HepG2 (cell line): ENCODE results near the gene ILRUN. TPM values are rescaled to one million over a fixed set of nuclear protein-coding genes. Genes with fewer than 3 reads are reported as not detected.

Source experiments
- ELF4 ChIP-seq: sonication (generic); formaldehyde crosslinking; IDR thresholded peaks from 2 replicates; pipeline ENCODE4 v1.5.0; 2020; ENCODE audit warnings: missing genetic modification reagents, mild to moderate bottlenecking, moderate library complexity, borderline replicate concordance
- KLF13 ChIP-seq: sonication (generic); formaldehyde crosslinking; IDR thresholded peaks from 2 replicates; pipeline ENCODE4 v1.4.0; 2020; ENCODE audit warnings: mild to moderate bottlenecking, missing genetic modification reagents
- MIER2 ChIP-seq: IDR thresholded peaks from 2 replicates; pipeline ENCODE4 v1.6.1; 2016; ENCODE audit warnings: missing biosample characterization, missing genetic modification reagents
- ONECUT2 ChIP-seq: sonication (generic); formaldehyde crosslinking; IDR thresholded peaks from 2 replicates; pipeline ENCODE4 v1.4.0; 2020; ENCODE audit warnings: missing genetic modification reagents
- PHF8 ChIP-seq: sonication (generic); formaldehyde crosslinking; IDR thresholded peaks from 2 replicates; pipeline ENCODE4 v1.5.0; 2020; ENCODE audit warnings: missing genetic modification reagents
- RBM39 ChIP-seq: fragments of 200-400 bp; formaldehyde crosslinking; IDR thresholded peaks from one replicate; pipeline ENCODE4 v1.6.1; 2018; ENCODE audit warnings: antibody characterized with exemption, mild to moderate bottlenecking, low read depth, low read length; ENCODE audit not compliant: poor library complexity, severe bottlenecking
- STAT5B ChIP-seq: sonication (generic); formaldehyde crosslinking; IDR thresholded peaks from 2 replicates; pipeline ENCODE4 v1.4.0; 2020; ENCODE audit warnings: missing genetic modification reagents
- TCF12 ChIP-seq, 2 experiments: fragments of 450-650 bp in 1 of 2; sonication (generic) in 1 of 2; formaldehyde crosslinking in 1 of 2; IDR thresholded peaks; 2 replicates each; pipeline versions ENCODE4 v1.6.1 to v1.8.0; 2017 to 2022; ENCODE audit warnings: antibody characterized with exemption in 1 of 2, mild to moderate bottlenecking in 1 of 2, missing genetic modification reagents in 1 of 2, moderate library complexity in 1 of 2
- ZNF207 ChIP-seq: fragments of 450-650 bp; IDR thresholded peaks from 2 replicates; pipeline ENCODE4 v1.6.1; 2016; ENCODE audit warnings: antibody characterized with exemption, borderline replicate concordance
- ZNF224 ChIP-seq: sonication (generic); formaldehyde crosslinking; IDR thresholded peaks from 2 replicates; pipeline ENCODE4 v1.5.0; 2020; ENCODE audit warnings: mild to moderate bottlenecking, missing genetic modification reagents
- ZNF441 ChIP-seq: sonication (generic); formaldehyde crosslinking; IDR thresholded peaks from 2 replicates; pipeline ENCODE4 v1.7.0; 2021; ENCODE audit warnings: missing genetic modification reagents, borderline replicate concordance
- ZNF644 ChIP-seq: IDR thresholded peaks from 2 replicates; pipeline ENCODE4 v1.6.1; 2016; ENCODE audit warnings: low read depth
- ZNF768 ChIP-seq: sonication (generic); formaldehyde crosslinking; IDR thresholded peaks from 2 replicates; pipeline ENCODE4 v1.4.0; 2020; ENCODE audit warnings: missing genetic modification reagents
- ZNF792 ChIP-seq: IDR thresholded peaks from 2 replicates; pipeline ENCODE4 v1.6.1; 2016
- polyA plus RNA-seq, 8 experiments: library from polyadenylated mRNA; depleted of rRNA in 3 of 8; stranded (reverse) in 7 of 8; unstranded in 1 of 8; fragments of >200 nt; fragmentation: Illumina TruSeq in 4 of 8; extraction: Trizol in 4 of 8; gene quantifications; 2 replicates each; pipeline versions ENCODE4 v1.2.1 to v1.2.3, GENCODE V29; 2011 to 2016; ENCODE audit warnings: low read depth in 4 of 8, missing spikeins in 1 of 8, mixed read lengths in 1 of 8; ENCODE audit not compliant: insufficient read depth in 1 of 8
- total RNA-seq, 5 experiments: library from RNA; depleted of rRNA; stranded (reverse); fragments of >200 nt; fragmentation: Illumina TruSeq; extraction: Trizol; gene quantifications; 2 replicates each; pipeline ENCODE4 v1.2.3, GENCODE V29; 2016; ENCODE audit warnings: low read depth in 1 of 5
- TF ChIP-seq, protein P1 (sequence below): sonication (generic); formaldehyde crosslinking; conservative IDR thresholded peaks from 2 replicates; pipeline ENCODE4 v1.4.0; 2020; ENCODE audit warnings: missing genetic modification reagents
- TF ChIP-seq, protein P2 (sequence below): sonication (generic); formaldehyde crosslinking; IDR thresholded peaks from 2 replicates; pipeline ENCODE4 v1.5.1; 2020; ENCODE audit warnings: missing genetic modification reagents, mild to moderate bottlenecking, borderline replicate concordance
- TF ChIP-seq, protein P3 (sequence below): sonication (generic); formaldehyde crosslinking; IDR thresholded peaks from 2 replicates; pipeline ENCODE4 v1.5.1; 2020; ENCODE audit warnings: mild to moderate bottlenecking, missing genetic modification reagents, borderline replicate concordance
- TF ChIP-seq, protein P4 (sequence below): sonication (generic); formaldehyde crosslinking; IDR thresholded peaks from 2 replicates; pipeline ENCODE4 v1.8.0; 2022; ENCODE audit warnings: mild to moderate bottlenecking, missing genetic modification reagents, borderline replicate concordance
- TF ChIP-seq, protein P5 (sequence below): sonication (generic); formaldehyde crosslinking; IDR thresholded peaks from 2 replicates; pipeline ENCODE4 v1.5.0; 2020; ENCODE audit warnings: mild to moderate bottlenecking, low read depth, missing genetic modification reagents, borderline replicate concordance

Gene ILRUN
- total and polyA plus RNA-seq, 2 of the 13 experiments (the other 11 are each of a cell fraction or from before 2014, with no cell fraction given), result 45.5 to 66.6 TPM

DNA sequence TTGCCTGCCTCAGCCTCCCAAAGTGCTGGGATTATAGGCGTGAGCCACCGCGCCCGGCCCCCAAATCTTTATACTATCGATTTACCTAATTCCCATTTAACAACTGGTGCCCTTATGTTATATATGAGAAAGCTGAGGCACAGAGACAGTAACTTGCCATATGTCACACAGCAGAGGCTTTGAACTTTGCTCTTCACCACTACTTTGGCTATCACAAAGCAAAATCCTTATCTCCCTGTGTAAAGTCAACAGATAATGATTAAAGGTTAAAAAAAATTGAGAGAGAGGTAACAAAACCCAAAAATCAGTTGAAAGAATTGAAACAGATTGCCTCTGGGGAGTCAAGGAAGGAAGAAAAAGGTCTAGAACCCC lies 22.3 kb downstream of the ILRUN start (continued):
- TF ChIP-seq ZNF644 (CRISPR knock-in tag), result no peak; the same call in 1 of the 2 replicates
- TF ChIP-seq, protein P1, sequence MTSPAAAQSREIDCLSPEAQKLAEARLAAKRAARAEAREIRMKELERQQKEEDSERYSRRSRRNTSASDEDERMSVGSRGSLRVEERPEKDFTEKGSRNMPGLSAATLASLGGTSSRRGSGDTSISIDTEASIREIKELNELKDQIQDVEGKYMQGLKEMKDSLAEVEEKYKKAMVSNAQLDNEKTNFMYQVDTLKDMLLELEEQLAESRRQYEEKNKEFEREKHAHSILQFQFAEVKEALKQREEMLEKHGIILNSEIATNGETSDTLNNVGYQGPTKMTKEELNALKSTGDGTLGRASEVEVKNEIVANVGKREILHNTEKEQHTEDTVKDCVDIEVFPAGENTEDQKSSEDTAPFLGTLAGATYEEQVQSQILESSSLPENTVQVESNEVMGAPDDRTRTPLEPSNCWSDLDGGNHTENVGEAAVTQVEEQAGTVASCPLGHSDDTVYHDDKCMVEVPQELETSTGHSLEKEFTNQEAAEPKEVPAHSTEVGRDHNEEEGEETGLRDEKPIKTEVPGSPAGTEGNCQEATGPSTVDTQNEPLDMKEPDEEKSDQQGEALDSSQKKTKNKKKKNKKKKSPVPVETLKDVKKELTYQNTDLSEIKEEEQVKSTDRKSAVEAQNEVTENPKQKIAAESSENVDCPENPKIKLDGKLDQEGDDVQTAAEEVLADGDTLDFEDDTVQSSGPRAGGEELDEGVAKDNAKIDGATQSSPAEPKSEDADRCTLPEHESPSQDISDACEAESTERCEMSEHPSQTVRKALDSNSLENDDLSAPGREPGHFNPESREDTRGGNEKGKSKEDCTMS (CRISPR knock-in tag), result no peak
- TF ChIP-seq MIER2 (CRISPR knock-in tag), result no peak
- TF ChIP-seq RBM39, result no peak
- no peak for TF ChIP-seq STAT5B (CRISPR knock-in tag)
- TF ChIP-seq, protein P2, sequence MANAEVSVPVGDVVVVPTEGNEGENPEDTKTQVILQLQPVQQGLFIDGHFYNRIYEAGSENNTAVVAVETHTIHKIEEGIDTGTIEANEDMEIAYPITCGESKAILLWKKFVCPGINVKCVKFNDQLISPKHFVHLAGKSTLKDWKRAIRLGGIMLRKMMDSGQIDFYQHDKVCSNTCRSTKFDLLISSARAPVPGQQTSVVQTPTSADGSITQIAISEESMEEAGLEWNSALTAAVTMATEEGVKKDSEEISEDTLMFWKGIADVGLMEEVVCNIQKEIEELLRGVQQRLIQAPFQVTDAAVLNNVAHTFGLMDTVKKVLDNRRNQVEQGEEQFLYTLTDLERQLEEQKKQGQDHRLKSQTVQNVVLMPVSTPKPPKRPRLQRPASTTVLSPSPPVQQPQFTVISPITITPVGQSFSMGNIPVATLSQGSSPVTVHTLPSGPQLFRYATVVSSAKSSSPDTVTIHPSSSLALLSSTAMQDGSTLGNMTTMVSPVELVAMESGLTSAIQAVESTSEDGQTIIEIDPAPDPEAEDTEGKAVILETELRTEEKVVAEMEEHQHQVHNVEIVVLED (CRISPR knock-in tag), result no peak
- TF ChIP-seq ONECUT2 (CRISPR knock-in tag), result 0 out of 2 replicates have a peak, but pooled peaks have one; percentile 12
- TF ChIP-seq ZNF224 (CRISPR knock-in tag), result no peak
- TF ChIP-seq, protein P3, sequence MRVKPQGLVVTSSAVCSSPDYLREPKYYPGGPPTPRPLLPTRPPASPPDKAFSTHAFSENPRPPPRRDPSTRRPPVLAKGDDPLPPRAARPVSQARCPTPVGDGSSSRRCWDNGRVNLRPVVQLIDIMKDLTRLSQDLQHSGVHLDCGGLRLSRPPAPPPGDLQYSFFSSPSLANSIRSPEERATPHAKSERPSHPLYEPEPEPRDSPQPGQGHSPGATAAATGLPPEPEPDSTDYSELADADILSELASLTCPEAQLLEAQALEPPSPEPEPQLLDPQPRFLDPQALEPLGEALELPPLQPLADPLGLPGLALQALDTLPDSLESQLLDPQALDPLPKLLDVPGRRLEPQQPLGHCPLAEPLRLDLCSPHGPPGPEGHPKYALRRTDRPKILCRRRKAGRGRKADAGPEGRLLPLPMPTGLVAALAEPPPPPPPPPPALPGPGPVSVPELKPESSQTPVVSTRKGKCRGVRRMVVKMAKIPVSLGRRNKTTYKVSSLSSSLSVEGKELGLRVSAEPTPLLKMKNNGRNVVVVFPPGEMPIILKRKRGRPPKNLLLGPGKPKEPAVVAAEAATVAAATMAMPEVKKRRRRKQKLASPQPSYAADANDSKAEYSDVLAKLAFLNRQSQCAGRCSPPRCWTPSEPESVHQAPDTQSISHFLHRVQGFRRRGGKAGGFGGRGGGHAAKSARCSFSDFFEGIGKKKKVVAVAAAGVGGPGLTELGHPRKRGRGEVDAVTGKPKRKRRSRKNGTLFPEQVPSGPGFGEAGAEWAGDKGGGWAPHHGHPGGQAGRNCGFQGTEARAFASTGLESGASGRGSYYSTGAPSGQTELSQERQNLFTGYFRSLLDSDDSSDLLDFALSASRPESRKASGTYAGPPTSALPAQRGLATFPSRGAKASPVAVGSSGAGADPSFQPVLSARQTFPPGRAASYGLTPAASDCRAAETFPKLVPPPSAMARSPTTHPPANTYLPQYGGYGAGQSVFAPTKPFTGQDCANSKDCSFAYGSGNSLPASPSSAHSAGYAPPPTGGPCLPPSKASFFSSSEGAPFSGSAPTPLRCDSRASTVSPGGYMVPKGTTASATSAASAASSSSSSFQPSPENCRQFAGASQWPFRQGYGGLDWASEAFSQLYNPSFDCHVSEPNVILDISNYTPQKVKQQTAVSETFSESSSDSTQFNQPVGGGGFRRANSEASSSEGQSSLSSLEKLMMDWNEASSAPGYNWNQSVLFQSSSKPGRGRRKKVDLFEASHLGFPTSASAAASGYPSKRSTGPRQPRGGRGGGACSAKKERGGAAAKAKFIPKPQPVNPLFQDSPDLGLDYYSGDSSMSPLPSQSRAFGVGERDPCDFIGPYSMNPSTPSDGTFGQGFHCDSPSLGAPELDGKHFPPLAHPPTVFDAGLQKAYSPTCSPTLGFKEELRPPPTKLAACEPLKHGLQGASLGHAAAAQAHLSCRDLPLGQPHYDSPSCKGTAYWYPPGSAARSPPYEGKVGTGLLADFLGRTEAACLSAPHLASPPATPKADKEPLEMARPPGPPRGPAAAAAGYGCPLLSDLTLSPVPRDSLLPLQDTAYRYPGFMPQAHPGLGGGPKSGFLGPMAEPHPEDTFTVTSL, result peak; percentile 43; the same call in 1 of the 2 replicates
- no peak for TF ChIP-seq ZNF792
- TF ChIP-seq ZNF207, result no peak
- no peak for TF ChIP-seq TCF12 (IDR thresholded peaks at IDR 0.05)
- no peak for TF ChIP-seq TCF12 (CRISPR knock-in tag; IDR thresholded peaks at IDR 0.05)
- TF ChIP-seq, protein P4, sequence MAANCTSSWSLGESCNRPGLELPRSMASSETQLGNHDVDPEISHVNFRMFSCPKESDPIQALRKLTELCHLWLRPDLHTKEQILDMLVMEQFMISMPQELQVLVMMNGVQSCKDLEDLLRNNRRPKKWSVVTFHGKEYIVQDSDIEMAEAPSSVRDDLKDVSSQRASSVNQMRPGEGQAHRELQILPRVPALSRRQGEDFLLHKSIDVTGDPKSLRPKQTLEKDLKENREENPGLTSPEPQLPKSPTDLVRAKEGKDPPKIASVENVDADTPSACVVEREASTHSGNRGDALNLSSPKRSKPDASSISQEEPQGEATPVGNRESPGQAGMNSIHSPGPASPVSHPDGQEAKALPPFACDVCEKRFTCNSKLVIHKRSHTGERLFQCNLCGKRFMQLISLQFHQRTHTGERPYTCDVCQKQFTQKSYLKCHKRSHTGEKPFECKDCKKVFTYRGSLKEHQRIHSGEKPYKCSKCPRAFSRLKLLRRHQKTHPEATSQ (CRISPR knock-in tag), result no peak
- no peak for TF ChIP-seq KLF13 (CRISPR knock-in tag)
- TF ChIP-seq, protein P5, sequence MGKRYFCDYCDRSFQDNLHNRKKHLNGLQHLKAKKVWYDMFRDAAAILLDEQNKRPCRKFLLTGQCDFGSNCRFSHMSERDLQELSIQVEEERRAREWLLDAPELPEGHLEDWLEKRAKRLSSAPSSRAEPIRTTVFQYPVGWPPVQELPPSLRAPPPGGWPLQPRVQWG, result no peak
- no peak for TF ChIP-seq ZNF441
- no peak for TF ChIP-seq ELF4
- TF ChIP-seq ZNF768 (CRISPR knock-in tag), result peak; percentile 99; the same call in 1 of the 2 replicates
- no peak for TF ChIP-seq PHF8 (CRISPR knock-in tag)
